Measurements from ENCODE around the gene TMEM179.
A peak's percentile ranks its signal among the peaks of the same experiment; 100 is the strongest.
"Not testable (repeated sequence)": the region's sequence is repeated elsewhere in the genome, so short reads cannot be mapped to it uniquely, and the experiment has no call there.

TMEM179 gene

DNA sequence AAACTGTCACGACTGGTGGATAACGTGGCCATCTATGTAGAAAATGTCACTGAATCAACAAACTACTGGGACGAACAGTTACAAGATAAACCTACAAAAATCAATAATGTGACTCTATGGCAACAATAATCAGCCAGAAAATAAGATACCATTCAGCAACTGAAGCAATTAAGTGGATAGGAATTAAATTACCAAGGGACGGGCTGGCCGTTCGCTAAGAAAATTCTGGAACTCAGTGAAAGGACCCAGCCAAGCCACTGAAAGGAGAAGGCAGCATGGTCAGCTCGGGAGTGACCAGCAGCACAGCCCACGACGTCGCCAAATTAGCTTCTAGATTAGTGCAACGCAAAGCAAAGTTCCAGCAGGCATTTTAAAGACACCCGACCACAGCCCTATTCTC, 33.6 kb upstream of the TMEM179 start:
- DNase-seq, result no peak

DNA sequence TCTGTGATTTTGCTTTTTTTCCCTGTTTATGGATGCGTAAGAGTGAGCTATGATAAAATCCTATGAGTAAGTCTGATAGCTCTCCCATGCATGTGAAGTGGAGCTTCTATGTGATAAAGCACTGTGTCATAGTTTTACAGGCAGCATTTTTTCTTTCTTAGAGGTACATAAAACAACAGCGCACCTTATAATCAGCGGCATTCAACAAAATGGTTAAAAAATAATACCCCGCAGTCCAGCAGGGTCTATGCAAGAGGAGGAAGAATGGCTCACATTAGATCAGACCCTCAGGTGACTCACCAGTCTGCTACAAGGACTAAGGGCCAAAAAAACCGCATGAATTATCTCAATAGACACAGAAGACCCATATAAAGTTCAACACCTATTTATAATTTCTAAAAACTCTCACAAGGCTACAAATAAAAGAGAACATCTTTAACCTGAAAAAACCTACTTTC, 33.0 kb upstream of the TMEM179 start:
- DNase-seq, result no peak

DNA sequence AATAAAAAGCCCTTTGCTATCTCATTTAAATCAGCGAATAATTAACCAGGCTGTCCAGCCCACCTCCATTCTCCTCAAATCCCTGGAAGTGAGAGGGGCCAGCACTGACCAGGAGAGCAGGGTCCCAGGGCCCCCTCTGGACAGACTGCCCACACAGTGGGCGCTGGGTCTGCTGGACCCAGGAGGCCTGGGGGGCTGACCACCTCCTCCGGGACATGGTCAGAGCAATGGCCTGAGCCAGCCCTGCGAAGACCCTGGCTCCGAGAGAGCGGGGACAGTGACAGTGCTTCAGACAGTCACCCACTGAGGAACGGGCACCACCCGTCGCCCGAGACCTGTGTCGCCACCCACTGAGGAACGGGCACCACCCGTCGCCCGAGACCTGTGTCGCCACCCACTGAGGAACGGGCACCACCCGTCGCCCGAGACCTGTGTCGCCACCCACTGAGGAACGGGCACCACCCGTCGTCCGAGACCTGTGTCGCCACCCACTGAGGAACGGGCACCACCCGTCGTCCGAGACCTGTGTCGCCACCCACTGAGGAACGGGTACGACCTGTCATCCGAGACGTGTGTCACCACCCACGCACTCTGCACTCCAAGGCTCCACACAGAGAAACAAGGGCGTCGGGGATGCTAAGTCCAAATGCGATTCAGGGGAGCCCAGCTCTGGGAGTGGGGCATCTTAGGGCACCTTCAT, 32.4 kb upstream of the TMEM179 start:
- DNase-seq, result not testable (repeated sequence)

DNA sequence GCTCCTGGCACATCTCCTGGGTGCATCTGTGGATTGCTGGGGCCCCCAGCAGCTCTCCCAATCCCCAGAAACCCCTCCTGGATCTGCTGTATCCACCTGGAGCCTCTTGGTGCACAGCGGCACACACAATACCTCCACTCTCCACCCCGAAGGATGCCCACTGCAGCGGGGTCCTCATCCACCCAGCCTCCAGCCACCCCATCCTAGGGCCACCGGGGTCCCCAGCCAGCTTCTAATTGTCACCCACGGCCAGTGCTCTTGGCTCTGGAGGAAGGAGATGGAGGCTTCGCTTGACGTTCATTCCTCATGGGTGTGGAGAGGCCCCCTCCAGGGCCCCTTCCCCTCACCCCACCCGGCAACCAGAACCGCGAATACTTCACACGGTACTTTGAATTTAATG, 31.6 kb upstream of the TMEM179 start:
- DNase-seq, result no peak

DNA sequence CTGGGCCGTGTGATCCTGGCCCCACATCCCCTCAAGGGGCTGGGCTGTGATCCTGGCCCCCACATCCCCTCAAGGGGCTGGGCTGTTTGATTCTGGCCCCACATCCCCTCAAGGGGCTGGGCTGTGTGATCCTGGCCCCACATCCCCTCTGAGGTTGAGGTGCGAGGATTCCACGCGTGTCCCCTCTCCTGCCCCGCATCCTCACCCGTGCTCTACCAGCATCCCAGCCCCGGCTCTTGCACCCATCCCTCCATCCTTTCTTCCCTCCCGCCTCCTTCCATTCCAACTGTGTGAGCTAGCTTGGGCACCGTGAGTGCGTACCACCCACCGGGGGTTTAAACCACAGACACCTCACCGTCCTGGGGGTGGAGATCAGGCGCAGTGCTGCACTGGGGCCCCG, 31.1 kb upstream of the TMEM179 start:
- no peak for DNase-seq

DNA sequence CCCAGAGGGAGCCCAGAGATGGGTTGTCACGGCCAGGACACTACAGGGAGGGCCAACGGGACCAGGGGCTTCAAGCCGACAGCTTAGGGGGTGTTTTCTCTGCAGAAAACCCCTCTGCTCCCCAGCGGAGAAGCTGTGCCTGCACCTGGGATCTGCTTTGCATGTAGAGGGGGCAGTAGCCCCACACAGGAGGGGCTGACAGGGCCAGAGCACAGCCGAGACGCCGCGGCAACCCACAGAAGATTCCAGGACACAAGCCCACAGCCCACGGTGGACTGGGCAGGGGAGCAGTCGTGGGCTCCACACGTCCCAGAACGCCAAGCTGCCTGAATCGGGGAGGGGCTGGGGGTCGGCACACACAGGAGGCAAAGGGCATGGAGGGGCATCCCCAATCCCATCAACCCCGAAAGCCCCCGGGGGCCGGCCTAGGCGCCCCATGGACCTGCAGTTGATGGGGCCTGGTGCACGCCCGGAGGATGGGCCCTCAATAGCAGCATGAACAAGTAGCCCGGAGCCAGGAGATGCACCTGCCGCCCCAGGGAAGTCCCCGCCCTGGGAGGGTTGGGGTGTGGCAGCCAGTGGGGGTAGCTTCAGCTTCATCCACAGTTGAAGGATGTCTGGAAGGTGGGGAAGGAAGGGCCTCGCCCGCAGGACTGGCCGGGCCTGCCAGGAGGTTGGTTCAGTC, 30.5 kb upstream of the TMEM179 start:
- DNase-seq, result no peak

DNA sequence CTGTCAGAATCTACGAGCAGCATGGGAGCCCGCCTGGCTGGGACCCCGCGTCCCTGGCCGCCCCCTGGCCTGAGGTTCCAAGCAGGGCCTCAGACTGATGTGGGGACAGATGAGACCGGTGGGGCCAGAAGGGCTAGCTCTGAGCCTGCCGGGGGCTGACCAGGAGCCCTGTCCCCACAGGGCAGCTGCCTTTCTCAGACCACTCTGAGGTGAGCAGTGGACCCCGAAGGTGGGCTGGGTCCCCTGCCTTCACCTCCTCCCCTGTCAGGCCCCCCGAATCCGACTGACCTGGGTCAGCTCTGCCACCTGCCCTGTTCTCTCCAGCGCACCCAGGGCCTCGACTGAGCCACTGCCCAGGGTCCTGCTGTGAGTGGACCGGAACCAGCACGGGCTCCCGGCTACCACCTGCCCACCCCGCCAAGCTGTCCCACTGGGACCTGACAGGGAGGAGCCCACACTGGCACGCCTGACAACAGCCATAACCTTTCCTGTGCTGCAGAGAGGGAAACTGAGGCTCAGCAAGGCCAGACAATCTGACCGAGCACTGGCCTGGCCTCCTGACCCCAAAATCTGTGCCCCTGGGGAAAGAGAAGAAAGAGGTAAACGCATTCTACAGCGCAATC, 29.7 kb upstream of the TMEM179 start:
- no peak for DNase-seq

DNA sequence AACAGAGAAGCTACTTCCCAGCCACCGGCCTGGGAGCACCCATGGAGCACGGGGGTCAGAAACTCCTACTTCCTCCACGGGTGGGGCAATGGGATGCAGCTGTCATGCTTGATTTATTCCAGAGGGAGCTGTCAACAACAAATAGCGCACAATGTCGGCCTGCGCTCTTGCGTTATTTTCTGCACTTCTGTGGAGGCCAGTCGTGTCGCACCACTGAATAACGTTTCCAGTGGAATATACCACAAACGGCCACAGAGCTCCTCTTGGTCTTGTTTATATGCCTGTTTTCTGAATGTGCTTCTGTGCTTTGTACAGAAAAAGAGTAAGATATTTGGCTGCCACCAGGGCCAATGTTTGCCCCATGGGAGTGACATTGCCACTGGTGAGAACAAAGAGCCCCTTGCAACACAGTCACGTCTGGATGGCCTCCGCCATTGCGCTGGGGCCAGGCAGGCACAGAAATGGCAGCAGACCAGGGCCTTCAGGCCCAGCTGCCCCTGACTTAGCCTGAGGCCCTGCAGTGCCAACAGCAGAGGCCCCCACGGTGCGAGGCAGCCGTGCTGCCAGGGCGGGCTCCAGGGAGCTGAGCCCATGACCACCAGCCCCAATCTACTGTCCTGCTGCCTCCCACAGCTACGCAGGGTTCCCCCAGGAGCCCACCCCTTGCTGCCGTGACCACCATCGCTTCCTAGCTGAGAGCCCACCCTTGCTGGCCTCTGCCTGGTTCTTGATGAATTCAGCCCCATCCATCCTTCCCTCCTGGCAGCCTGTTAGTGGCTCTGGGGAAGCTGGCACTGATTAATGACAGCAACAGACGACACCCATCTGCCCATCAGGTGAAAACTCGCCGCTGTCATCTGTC, 28.9 kb upstream of the TMEM179 start:
- peak in 33 of 56 donors; percentile 17 to 84 (median 60) for DNase-seq

DNA sequence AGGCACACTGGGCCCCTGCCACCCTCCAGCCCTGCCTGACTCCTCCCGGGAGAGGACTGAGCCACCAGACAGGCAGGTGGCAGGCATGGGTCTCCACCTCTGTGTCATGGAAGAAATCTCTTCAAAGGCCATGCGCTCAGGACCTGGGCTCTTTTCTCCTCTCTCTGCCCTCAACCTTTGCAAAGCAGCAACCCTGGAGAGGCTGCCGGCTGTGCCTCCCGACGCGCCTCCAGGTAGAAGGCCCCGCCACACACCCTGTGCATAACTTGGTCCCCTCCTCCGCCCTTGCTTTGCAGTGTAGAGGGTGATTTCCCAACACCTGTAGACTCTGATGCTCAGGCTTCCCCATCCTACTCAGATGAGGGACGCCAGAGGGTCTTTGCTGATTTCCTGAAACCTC, 28.2 kb upstream of the TMEM179 start:
- DNase-seq, result no peak

DNA sequence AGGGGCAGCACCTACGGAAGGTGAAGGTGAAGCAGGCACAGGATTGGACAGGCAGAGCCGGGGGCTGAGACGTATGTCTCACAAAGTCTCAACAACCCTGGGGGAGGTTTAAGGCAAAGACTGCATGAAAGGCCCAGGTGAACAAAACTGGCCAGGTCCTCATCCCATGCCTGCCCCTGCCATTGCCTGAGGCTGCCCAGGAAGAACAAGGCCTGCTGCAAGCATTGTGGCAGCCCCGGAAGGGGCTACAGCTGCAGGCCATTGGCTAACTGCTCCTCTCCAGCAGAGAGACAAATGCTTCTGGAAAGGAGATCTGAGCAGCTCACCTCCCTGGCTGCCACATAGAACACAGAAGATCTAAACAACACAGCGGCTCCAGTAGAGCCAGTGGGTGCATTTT, 20.4 kb upstream of the TMEM179 start:
- DNase-seq, result no peak

DNA sequence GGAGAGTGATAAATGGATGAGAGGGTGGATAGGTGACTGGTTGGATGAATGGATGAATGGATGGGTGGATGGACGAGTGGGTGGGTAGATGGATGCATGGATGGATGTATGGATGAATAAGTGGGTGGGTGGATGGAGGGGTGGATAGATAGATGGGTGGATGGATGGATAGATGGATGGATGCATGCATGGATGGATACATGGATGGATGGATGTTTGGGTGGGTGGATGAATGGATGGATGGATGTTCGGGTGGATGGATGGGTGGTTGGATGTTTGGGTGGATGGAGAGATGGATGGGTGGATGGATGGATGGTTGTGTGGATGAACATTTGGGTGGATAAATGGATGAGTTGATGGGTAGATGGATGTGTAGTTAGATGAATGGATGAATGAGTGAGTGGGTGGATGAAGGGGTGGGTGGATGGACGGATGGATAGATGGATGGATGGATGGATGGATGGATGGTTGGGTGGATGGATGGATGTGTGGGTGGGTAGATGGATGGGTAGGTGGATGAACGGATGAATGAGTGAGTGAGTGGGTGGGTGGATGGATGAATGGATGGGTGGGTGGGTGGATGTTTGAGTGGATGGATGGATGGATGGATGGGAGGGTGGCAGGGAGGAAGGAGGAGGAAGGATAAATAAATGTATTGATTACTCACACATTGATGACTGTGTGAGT, 9.7 kb upstream of the TMEM179 start:
- DNase-seq, result no peak

DNA sequence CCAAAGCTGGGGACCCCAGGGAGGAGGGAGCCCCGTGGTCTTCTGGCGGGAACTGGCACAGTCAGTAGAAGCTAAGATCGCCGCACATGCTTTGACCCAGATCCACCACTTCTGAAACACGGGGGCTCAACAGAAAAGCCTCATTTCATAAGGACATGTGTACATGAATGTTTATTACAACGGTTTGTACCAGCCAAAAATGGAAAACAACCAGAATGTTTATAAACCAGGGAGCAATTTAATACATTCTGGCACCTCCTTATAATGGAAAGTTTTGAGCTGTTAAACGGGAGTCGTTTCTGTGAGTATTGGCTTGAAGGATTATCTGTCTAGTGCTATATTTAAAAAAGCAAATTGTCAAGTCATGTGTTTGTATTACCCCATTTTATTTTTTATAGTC, 7.3 kb upstream of the TMEM179 start:
- DNase-seq, result no peak

DNA sequence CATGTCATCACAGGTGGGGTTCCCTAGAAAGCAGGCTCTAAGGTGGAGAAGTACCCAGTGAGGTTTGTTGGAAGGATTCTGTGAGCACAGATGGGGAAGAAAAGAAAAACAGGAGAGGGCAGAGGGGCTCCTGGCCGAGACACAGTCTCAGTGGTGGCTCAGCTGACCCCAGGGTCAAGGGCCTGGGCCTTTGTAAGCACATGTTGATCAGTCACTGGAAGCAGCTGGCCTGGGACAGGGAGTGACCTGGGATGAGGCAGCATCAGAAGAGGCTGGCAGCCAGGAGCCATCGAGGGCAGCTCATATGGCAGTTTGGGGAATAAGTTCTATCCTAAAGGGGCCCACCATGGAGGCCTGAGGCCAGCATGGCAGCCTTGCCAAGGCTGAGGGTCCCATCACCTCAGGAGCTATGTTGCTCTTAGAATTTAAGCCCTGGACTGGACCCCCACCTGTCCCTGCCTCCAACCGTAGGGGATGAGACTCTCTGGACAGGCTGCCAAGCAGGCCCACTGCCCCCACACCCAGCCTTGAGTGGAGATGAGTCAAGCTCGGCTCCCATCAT, 6.3 kb upstream of the TMEM179 start:
- DNase-seq, result no peak

DNA sequence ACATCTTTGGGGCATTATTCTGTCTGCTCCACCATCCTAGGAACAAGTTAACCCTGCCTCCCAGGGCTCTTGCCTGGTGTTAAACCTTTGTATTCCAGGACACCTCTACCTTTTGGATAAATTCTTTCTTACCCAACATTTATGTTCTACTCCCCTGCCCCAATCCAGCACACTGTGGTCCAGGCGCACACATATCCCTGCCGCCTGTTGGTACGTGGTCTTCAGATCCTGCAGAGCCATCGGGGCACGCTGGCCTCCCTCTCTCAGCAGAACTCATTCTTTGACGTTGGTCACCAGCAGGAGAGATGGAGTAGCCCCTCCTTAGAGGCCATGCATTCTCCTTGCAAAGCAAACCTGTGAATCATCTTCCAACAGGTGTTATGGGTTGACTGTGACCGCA, 5.1 kb upstream of the TMEM179 start:
- no peak for DNase-seq

DNA sequence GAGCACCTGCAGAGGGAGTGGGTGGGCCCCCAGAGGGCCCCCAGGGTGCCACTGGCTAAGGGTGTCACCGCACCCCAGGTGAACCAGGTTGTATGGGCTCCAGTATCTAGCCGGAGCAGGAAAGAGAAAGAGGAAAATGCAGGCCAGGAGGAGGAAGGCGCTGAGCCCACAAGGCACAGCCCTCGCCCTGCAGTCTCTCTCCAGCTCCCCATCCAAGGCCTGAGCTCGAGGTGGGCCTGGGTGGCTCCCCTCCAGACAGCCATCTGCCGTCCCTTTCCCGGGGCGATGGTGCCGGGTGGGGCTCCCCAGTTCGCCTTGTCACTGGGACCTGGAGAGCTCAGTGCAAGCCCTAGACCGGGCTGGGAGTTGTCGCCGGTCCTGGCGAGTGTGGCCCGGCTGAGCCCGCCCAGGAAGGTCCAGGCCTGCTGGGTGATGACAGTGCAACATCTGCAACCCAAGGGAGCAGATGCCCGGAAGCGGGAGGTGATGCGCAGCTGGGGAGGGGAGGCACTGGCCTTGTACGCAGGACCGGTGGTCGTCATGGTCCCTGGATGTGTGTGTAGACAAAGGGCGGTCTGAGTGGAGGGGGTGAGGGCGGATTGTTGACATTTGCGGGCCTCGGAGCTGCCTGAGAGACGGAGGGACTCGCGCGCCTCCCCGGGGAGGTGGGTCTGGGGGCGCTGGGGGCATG, 716 bp downstream of the TMEM179 start:
- DNase-seq, result no peak

DNA sequence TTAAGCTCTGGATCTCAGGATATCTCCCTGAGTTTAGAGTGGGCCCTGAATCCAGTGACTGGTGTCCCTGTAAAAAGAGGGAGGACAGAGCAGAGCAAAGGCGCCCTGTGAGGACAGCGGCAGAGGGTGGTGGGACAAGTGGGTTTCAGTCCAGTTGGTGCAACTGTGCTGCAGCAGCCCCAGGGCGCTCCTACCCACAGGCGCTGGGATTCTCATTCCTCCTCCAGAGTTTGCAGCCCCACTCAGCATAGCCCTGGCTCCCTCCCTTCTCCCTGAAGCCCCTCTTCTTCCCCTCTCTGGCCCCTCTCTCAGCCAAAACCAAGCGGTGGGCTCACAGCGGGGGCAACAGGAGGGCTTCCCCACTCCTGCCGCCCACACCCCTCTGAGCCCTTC, 1.6 kb downstream of the TMEM179 start:
- DNase-seq, result no peak

DNA sequence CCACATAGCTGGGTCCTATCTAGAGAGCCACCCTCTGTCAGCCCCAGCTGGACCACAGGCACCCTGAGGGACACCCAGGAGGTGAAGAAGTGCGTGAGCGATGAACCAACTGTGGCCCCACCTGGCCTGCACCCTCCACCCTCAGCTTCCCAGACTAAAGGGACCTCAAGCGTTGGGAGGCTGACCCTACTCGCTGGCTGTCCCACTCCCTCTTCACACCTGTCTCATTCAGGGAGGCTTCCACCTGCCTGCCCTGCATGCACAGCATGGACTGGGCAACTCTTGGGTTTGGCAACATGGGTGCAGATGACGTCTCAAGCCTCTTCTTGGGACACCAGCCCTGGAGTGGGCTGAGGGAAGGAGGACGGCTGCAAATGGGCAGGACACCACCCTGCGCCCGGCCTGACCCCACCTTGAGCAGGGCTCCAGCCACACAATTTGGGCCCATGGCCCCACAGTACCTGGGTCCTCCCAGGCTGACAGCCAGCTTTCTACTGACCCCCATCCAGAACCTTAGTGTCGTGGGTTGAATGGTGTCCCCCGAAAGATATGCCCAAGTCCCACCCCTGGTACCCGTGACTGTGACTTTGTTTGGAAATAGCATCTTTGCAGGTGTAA, 2.1 kb downstream of the TMEM179 start:
- no peak for DNase-seq

DNA sequence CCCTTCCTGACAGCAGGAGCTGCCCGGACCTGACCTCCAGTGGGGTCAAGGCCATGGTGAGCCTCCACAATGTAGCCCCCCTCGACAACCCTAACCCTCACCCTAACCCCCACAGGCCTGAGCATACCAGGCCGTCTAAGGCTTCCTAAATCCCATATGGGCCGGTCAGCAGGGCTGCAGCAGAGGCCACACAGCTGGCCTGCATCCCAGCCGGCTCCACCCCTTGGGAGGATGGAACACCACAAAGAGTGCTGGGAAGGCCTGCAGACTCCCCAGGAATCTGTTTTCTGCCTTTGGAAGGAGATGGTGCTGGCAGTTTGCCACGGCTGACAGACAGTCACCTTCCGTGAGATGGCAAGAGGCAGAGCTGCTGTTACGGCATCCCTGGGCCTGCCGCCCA, 2.8 kb downstream of the TMEM179 start:
- DNase-seq, result peak in 4 of 56 donors; percentile 16 to 46 (median 25)

DNA sequence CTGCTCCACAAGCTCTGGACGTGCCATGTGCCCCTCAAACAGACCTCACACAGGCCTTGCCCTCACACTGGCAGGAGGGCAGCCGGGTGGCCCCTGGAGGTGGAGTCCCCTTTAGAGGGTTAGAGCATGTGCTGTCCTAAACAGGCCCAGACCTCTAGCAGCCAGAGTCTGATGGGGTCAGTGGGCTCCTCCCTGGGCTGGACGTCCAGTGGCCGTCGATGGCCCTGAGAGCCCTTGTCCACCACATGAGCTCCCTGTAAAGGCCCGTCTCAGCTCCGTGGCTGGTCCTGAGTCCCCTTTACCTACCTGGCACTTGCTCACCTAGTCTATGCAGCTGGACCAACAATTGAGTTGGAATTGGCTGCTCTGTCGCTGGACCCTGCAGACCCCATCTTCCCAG, 3.8 kb downstream of the TMEM179 start:
- DNase-seq, result no peak
